GM23338 (cell line): ENCODE measurements around the gene RPL27. TPM values are rescaled to one million over a fixed set of nuclear protein-coding genes. Genes with fewer than 3 reads are reported as not detected.

Source experiments
- CREB1 ChIP-seq: fragments of 250-450 bp; sonication (Bioruptor Pico); IDR thresholded peaks from 2 replicates; pipeline ENCODE4 v1.5.0; 2020; ENCODE audit warnings: low read depth, mild to moderate bottlenecking, moderate library complexity
- ETS1 ChIP-seq: IDR thresholded peaks from 2 replicates; pipeline ENCODE4 v1.6.1; 2016; ENCODE audit warnings: antibody characterized with exemption
- EZH2 ChIP-seq: fragments of 200-600 bp; sonication (generic); IDR thresholded peaks from one replicate; pipeline ENCODE4 v1.8.0; 2017; ENCODE audit warnings: antibody characterized with exemption, mild to moderate bottlenecking, low read depth; ENCODE audit not compliant: unreplicated experiment
- EZH2phosphoT487 ChIP-seq: fragments of 200-600 bp; sonication (generic); IDR thresholded peaks from one replicate; pipeline ENCODE4 v1.8.1; 2018; ENCODE audit warnings: antibody characterized with exemption; ENCODE audit not compliant: unreplicated experiment
- STAT1 ChIP-seq: IDR thresholded peaks from one replicate; pipeline ENCODE4 v1.6.1; 2016; ENCODE audit warnings: antibody characterized with exemption; ENCODE audit not compliant: unreplicated experiment
- ZNF114 ChIP-seq: fragments of 250-450 bp; sonication (Bioruptor Pico); IDR thresholded peaks from 2 replicates; pipeline ENCODE4 v1.5.0; 2020; ENCODE audit warnings: mild to moderate bottlenecking, moderate library complexity
- polyA plus RNA-seq: library from polyadenylated mRNA; unstranded; fragments of >200 nt; fragmentation: Nextera tagmentation; extraction: Ambion mirVana; gene quantifications from 2 replicates; pipeline ENCODE4 v1.2.1, GENCODE V29; 2016
- total RNA-seq: library from RNA; depleted of rRNA; stranded (reverse); fragments of >200 nt; shearing (Covaris generic); gene quantifications from 2 replicates; pipeline ENCODE4 v1.2.3, GENCODE V29; 2014
- TF ChIP-seq, protein P1 (sequence below): fragments of 250-450 bp; sonication (Bioruptor Pico); IDR thresholded peaks from 2 replicates; pipeline ENCODE4 v1.5.0; 2020; ENCODE audit warnings: mild to moderate bottlenecking, moderate library complexity
- TF ChIP-seq, protein P2 (sequence below), 2 experiments: fragments of 200-600 bp in 1 of 2; sonication (generic) in 1 of 2; conservative IDR thresholded peaks; 2 replicates each; pipeline versions ENCODE4 v1.5.1 to v1.6.1; 2016 to 2017; ENCODE audit warnings: antibody characterized with exemption in 2 of 2, low read depth in 2 of 2, mild to moderate bottlenecking in 2 of 2, moderate library complexity in 1 of 2

Gene RPL27
- total and polyA plus RNA-seq, 2 experiments from 2014 or later = 1,784 to 2,722 TPM

GRCh38 chr17:43020030-43020621 is 21.9 kb downstream of the RPL27 start (continued):
- TF ChIP-seq, protein P1, sequence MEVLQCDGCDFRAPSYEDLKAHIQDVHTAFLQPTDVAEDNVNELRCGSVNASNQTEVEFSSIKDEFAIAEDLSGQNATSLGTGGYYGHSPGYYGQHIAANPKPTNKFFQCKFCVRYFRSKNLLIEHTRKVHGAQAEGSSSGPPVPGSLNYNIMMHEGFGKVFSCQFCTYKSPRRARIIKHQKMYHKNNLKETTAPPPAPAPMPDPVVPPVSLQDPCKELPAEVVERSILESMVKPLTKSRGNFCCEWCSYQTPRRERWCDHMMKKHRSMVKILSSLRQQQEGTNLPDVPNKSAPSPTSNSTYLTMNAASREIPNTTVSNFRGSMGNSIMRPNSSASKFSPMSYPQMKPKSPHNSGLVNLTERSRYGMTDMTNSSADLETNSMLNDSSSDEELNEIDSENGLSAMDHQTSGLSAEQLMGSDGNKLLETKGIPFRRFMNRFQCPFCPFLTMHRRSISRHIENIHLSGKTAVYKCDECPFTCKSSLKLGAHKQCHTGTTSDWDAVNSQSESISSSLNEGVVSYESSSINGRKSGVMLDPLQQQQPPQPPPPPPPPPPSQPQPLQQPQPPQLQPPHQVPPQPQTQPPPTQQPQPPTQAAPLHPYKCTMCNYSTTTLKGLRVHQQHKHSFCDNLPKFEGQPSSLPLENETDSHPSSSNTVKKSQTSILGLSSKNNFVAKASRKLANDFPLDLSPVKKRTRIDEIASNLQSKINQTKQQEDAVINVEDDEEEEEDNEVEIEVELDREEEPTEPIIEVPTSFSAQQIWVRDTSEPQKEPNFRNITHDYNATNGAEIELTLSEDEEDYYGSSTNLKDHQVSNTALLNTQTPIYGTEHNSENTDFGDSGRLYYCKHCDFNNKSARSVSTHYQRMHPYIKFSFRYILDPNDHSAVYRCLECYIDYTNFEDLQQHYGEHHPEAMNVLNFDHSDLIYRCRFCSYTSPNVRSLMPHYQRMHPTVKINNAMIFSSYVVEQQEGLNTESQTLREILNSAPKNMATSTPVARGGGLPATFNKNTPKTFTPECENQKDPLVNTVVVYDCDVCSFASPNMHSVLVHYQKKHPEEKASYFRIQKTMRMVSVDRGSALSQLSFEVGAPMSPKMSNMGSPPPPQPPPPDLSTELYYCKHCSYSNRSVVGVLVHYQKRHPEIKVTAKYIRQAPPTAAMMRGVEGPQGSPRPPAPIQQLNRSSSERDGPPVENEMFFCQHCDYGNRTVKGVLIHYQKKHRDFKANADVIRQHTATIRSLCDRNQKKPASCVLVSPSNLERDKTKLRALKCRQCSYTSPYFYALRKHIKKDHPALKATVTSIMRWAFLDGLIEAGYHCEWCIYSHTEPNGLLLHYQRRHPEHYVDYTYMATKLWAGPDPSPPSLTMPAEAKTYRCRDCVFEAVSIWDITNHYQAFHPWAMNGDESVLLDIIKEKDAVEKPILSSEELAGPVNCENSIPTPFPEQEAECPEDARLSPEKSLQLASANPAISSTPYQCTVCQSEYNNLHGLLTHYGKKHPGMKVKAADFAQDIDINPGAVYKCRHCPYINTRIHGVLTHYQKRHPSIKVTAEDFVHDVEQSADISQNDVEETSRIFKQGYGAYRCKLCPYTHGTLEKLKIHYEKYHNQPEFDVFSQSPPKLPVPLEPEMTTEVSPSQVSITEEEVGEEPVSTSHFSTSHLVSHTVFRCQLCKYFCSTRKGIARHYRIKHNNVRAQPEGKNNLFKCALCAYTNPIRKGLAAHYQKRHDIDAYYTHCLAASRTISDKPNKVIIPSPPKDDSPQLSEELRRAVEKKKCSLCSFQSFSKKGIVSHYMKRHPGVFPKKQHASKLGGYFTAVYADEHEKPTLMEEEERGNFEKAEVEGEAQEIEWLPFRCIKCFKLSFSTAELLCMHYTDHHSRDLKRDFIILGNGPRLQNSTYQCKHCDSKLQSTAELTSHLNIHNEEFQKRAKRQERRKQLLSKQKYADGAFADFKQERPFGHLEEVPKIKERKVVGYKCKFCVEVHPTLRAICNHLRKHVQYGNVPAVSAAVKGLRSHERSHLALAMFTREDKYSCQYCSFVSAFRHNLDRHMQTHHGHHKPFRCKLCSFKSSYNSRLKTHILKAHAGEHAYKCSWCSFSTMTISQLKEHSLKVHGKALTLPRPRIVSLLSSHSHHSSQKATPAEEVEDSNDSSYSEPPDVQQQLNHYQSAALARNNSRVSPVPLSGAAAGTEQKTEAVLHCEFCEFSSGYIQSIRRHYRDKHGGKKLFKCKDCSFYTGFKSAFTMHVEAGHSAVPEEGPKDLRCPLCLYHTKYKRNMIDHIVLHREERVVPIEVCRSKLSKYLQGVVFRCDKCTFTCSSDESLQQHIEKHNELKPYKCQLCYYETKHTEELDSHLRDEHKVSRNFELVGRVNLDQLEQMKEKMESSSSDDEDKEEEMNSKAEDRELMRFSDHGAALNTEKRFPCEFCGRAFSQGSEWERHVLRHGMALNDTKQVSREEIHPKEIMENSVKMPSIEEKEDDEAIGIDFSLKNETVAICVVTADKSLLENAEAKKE (CRISPR knock-in tag) = no peak
- TF ChIP-seq STAT1 (no peak), EZH2phosphoT487 (no peak), EZH2 (no peak), CREB1 (CRISPR knock-in tag) (no peak), ETS1 (no peak), ZNF114 (CRISPR knock-in tag) (no peak)
- TF ChIP-seq, protein P2, sequence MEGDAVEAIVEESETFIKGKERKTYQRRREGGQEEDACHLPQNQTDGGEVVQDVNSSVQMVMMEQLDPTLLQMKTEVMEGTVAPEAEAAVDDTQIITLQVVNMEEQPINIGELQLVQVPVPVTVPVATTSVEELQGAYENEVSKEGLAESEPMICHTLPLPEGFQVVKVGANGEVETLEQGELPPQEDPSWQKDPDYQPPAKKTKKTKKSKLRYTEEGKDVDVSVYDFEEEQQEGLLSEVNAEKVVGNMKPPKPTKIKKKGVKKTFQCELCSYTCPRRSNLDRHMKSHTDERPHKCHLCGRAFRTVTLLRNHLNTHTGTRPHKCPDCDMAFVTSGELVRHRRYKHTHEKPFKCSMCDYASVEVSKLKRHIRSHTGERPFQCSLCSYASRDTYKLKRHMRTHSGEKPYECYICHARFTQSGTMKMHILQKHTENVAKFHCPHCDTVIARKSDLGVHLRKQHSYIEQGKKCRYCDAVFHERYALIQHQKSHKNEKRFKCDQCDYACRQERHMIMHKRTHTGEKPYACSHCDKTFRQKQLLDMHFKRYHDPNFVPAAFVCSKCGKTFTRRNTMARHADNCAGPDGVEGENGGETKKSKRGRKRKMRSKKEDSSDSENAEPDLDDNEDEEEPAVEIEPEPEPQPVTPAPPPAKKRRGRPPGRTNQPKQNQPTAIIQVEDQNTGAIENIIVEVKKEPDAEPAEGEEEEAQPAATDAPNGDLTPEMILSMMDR (conservative IDR thresholded peaks at IDR 0.05; ENCODE audit: low read depth in 2 of 2) = no peak
